H9 (cell line): ENCODE measurements around the gene TACC2. TPM values are rescaled to one million over a fixed set of nuclear protein-coding genes. Genes with fewer than 3 reads are reported as not detected.

Experiments used
- DNase-seq: peaks from one replicate; pipeline ENCODE4 v3.0.0-alpha.2; 2017
- H2AFZ ChIP-seq: one replicate; pipeline ENCODE4 v1.6.1; 2013; ENCODE audit warnings: mild to moderate bottlenecking, low read length, control low read depth, moderate library complexity
- H2AK5ac ChIP-seq: 2 replicates; pipeline ENCODE4 v1.6.1; 2013; ENCODE audit warnings: low read length, control low read depth, mixed read lengths; ENCODE audit not compliant: insufficient read length
- H2BK120ac ChIP-seq: one replicate; pipeline ENCODE4 v1.6.1; 2013; ENCODE audit warnings: low read depth, mild to moderate bottlenecking, low read length, control low read depth, inconsistent platforms; ENCODE audit not compliant: poor library complexity, severe bottlenecking
- H2BK12ac ChIP-seq: 2 replicates; pipeline ENCODE4 v1.6.1; 2013; ENCODE audit warnings: low read length, control low read depth, mixed read lengths, low read depth; ENCODE audit not compliant: insufficient read length
- H2BK15ac ChIP-seq: 2 replicates; pipeline ENCODE4 v1.6.1; 2013; ENCODE audit warnings: low read depth, low read length, control low read depth
- H2BK20ac ChIP-seq: one replicate; pipeline ENCODE4 v1.6.1; 2013; ENCODE audit warnings: low read depth, mild to moderate bottlenecking, low read length, control low read depth, inconsistent platforms; ENCODE audit not compliant: poor library complexity, severe bottlenecking
- H2BK5ac ChIP-seq: 2 replicates; pipeline ENCODE4 v1.6.1; 2013; ENCODE audit warnings: low read length, control low read depth, mixed read lengths; ENCODE audit not compliant: insufficient read length
- H3K14ac ChIP-seq: 2 replicates; pipeline ENCODE4 v1.6.1; 2013; ENCODE audit warnings: low read length, control low read depth; ENCODE audit not compliant: insufficient read depth
- H3K18ac ChIP-seq: 2 replicates; pipeline ENCODE4 v1.6.1; 2013; ENCODE audit warnings: low read depth, mild to moderate bottlenecking, mixed read lengths, low read length, control low read depth; ENCODE audit not compliant: insufficient read length
- H3K23ac ChIP-seq: 2 replicates; pipeline ENCODE4 v1.6.1; 2013; ENCODE audit warnings: low read length, control low read depth, mixed read lengths, low read depth; ENCODE audit not compliant: insufficient read length
- H3K23me2 ChIP-seq: 2 replicates; pipeline ENCODE4 v1.6.1; 2013; ENCODE audit warnings: low read depth, mild to moderate bottlenecking, mixed read lengths, low read length, control low read depth; ENCODE audit not compliant: insufficient read length, poor library complexity, severe bottlenecking
- H3K27ac ChIP-seq: 2 replicates; pipeline ENCODE4 v1.5.1; 2013; ENCODE audit warnings: low read length, control low read depth, mixed read lengths, low read depth; ENCODE audit not compliant: insufficient read length
- H3K27me3 ChIP-seq: 2 replicates; pipeline ENCODE4 v1.6.1; 2013; ENCODE audit warnings: low read length, control low read depth, inconsistent platforms; ENCODE audit not compliant: insufficient read depth
- H3K4ac ChIP-seq: 2 replicates; pipeline ENCODE4 v1.6.1; 2013; ENCODE audit warnings: low read depth, mild to moderate bottlenecking, control low read depth, inconsistent platforms, low read length, moderate library complexity
- H3K4me1 ChIP-seq: 2 replicates; pipeline ENCODE4 v1.6.1; 2013; ENCODE audit warnings: low read length, control low read depth, inconsistent platforms; ENCODE audit not compliant: insufficient read depth
- H3K4me2 ChIP-seq: 2 replicates; pipeline ENCODE4 v1.6.1; 2013; ENCODE audit warnings: low read length, control low read depth, mixed read lengths; ENCODE audit not compliant: insufficient read length, insufficient read depth
- H3K56ac ChIP-seq: 2 replicates; pipeline ENCODE4 v1.6.1; 2013; ENCODE audit warnings: low read depth, mild to moderate bottlenecking, mixed read lengths, low read length, control low read depth; ENCODE audit not compliant: insufficient read length
- H3K79me1 ChIP-seq: 2 replicates; pipeline ENCODE4 v1.6.1; 2013; ENCODE audit warnings: low read depth, mild to moderate bottlenecking, moderate library complexity, low read length, control low read depth, inconsistent platforms; ENCODE audit not compliant: insufficient read depth, poor library complexity, severe bottlenecking
- H3K79me2 ChIP-seq: 2 replicates; pipeline ENCODE4 v1.6.1; 2013; ENCODE audit warnings: low read length, control low read depth, inconsistent platforms; ENCODE audit not compliant: insufficient read depth
- H3K9ac ChIP-seq: 2 replicates; pipeline ENCODE4 v1.6.1; 2013; ENCODE audit warnings: low read length, control low read depth, mixed read lengths; ENCODE audit not compliant: insufficient read length; ENCODE audit errors: extremely low read depth
- H3K9me3 ChIP-seq: one replicate; pipeline ENCODE4 v1.6.1; 2013; ENCODE audit warnings: low read depth, low read length, inconsistent platforms; ENCODE audit not compliant: control insufficient read depth
- H3T11ph ChIP-seq: one replicate; pipeline ENCODE4 v1.6.1; 2013; ENCODE audit warnings: mild to moderate bottlenecking, low read length, control low read depth, inconsistent platforms
- H4K20me1 ChIP-seq: one replicate; pipeline ENCODE4 v1.6.1; 2013; ENCODE audit not compliant: control insufficient read depth, insufficient read length, insufficient read depth
- H4K5ac ChIP-seq: 2 replicates; pipeline ENCODE4 v1.6.1; 2013; ENCODE audit warnings: low read depth, mild to moderate bottlenecking, mixed read lengths, low read length, control low read depth; ENCODE audit not compliant: insufficient read length
- H4K8ac ChIP-seq: replicated peaks from 2 replicates; pipeline ENCODE4 v1.6.1; 2013; ENCODE audit warnings: low read length, control low read depth, mixed read lengths, low read depth; ENCODE audit not compliant: insufficient read length
- H4K91ac ChIP-seq: 2 replicates; pipeline ENCODE4 v1.6.1; 2013; ENCODE audit warnings: low read depth, mild to moderate bottlenecking, moderate library complexity, mixed read lengths, low read length, control low read depth; ENCODE audit not compliant: insufficient read length
- H3K27ac Mint-ChIP-seq, 3 experiments: 2 replicates in 2 of 3; 3 replicates in 1 of 3; pipeline ENCODE4 v1.8.0; 2020 to 2021; ENCODE audit warnings: mixed read lengths in 3 of 3, mild to moderate bottlenecking in 1 of 3, moderate library complexity in 1 of 3
- H3K27me3 Mint-ChIP-seq: 2 replicates; pipeline ENCODE4 v1.8.0; 2021; ENCODE audit warnings: low read depth, mild to moderate bottlenecking, moderate library complexity, mixed read lengths
- H3K36me3 Mint-ChIP-seq, 3 experiments: 2 replicates in 2 of 3; 3 replicates in 1 of 3; pipeline ENCODE4 v1.8.0; 2020 to 2021; ENCODE audit warnings: low read depth in 3 of 3, mixed read lengths in 3 of 3; ENCODE audit not compliant: insufficient read depth in 1 of 3
- H3K4me1 Mint-ChIP-seq, 2 experiments: 2 replicates each; pipeline ENCODE4 v1.8.0; 2020; ENCODE audit warnings: mixed read lengths in 2 of 2
- H3K4me3 Mint-ChIP-seq, 2 experiments: 2 replicates in 1 of 2; 3 replicates in 1 of 2; pipeline ENCODE4 v1.8.0; 2020 to 2021; ENCODE audit warnings: mild to moderate bottlenecking in 2 of 2, mixed read lengths in 2 of 2, moderate library complexity in 1 of 2
- H3K9me3 Mint-ChIP-seq, 2 experiments: 2 replicates in 1 of 2; 3 replicates in 1 of 2; pipeline ENCODE4 v1.8.0; 2020; ENCODE audit warnings: mild to moderate bottlenecking in 2 of 2, mixed read lengths in 2 of 2, moderate library complexity in 1 of 2
- WGBS: extraction: QIAGEN DNeasy Blood & Tissue Kit; methylation state at CpG from one replicate; pipeline ENCODE4 v1.1.7; 2013; ENCODE audit warnings: missing lambda C conversion rate, low lambda C conversion rate, mixed read lengths; ENCODE audit not compliant: insufficient read length; ENCODE audit errors: extremely low coverage; 5-methylcytosine and 5-hydroxymethylcytosine counted together
- total RNA-seq: library from RNA; stranded (reverse); gene quantifications from 2 replicates; pipeline ENCODE4 v1.2.1, GENCODE V29; 2021
- TF ChIP-seq, protein P1 (sequence below): fragments of 200-600 bp; sonication (generic); conservative IDR thresholded peaks from 3 replicates; pipeline ENCODE4 v1.8.0; 2021; ENCODE audit warnings: antibody characterized with exemption, mild to moderate bottlenecking

Gene TACC2
- total RNA-seq, 1 experiment from 2014 or later: 58.1 TPM

DNA sequence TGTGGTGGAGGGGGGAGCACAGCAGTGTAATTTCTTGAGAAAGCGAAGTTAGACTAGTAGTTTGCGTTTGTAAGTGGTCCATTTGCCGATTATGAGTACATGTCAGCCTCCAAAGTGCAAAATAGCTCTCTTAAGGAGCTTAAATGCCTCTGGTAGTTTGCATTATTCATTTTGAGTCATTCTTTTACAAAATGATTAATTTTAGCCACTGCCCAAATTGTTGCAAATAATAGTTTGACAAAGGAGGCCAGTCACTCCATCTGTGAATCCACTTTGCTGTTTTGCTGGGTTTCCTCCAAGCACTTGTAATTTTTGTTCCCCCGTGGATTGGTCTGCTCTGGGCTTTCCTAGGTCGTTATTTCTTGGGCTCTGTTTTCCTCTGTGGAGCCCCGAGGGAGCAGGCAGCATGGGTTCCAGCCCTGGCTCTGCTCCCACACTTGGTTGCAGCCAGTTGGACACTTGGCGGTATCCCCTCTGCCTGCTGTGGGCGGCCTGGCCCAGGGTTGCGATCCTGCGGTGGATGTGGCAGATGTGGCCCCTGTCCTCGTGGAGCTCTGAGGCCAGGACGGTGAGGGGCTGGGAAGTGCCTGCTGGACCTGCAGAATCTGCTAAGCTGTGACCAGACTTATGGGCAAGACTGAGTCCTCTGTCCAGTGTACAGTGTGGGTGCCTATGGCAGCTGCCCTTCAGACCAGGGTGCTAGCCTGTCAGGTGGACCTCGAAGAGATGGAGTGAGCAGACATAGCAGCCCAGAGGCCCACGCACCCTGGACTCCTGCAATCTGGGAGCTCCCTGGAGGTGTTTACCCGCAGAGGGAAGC is 153.1 kb downstream of the TACC2 start:
- no peak overlapping the region for H4K8ac ChIP-seq
- H3K23me2 ChIP-seq: no peaks in the 10 kb centered on the region
- Mint-ChIP-seq H3K4me1 (peaks cover 19% of the 10 kb centered on the region in 2 experiments), H3K27me3 (no peaks in the 10 kb centered on the region), H3K4me3 (no peak overlapping the region), H3K36me3 (peaks cover 26 to 41% (median 34%) of the 10 kb centered on the region in 3 experiments), H3K9me3 (peaks cover 12 to 15% of the 10 kb centered on the region in 2 experiments), H3K27ac (peak overlapping the region in 1 of 3 experiments; percentile 53; a peak in 1 of 7 replicates)
- no peak overlapping the region for H3K18ac ChIP-seq
- no peak overlapping the region for H3K27ac ChIP-seq
- TF ChIP-seq, protein P1, sequence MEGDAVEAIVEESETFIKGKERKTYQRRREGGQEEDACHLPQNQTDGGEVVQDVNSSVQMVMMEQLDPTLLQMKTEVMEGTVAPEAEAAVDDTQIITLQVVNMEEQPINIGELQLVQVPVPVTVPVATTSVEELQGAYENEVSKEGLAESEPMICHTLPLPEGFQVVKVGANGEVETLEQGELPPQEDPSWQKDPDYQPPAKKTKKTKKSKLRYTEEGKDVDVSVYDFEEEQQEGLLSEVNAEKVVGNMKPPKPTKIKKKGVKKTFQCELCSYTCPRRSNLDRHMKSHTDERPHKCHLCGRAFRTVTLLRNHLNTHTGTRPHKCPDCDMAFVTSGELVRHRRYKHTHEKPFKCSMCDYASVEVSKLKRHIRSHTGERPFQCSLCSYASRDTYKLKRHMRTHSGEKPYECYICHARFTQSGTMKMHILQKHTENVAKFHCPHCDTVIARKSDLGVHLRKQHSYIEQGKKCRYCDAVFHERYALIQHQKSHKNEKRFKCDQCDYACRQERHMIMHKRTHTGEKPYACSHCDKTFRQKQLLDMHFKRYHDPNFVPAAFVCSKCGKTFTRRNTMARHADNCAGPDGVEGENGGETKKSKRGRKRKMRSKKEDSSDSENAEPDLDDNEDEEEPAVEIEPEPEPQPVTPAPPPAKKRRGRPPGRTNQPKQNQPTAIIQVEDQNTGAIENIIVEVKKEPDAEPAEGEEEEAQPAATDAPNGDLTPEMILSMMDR: no peak
- no peak overlapping the region for H2BK12ac ChIP-seq
- H3K4me2 ChIP-seq: no peak overlapping the region
- no peak overlapping the region for H3K14ac ChIP-seq
- H2BK15ac ChIP-seq: no peak overlapping the region
- no peak overlapping the region for H3K23ac ChIP-seq
- no peak for DNase-seq
- no peak overlapping the region for H3K56ac ChIP-seq
- no peaks in the 10 kb centered on the region for H3K79me2 ChIP-seq
- H4K91ac ChIP-seq: no peak overlapping the region
- no CpG with 5 or more reads among the region's 15 CpGs for WGBS
- H3K4me1 ChIP-seq: peaks cover 3% of the 10 kb centered on the region; the same call in 1 of the 2 replicates
- H2BK120ac ChIP-seq: no peak overlapping the region
- H2BK5ac ChIP-seq: no peak overlapping the region
- H3K4ac ChIP-seq: no peak overlapping the region
- no peaks in the 10 kb centered on the region for H3K9me3 ChIP-seq
- H2AFZ ChIP-seq: no peak overlapping the region
- H3K9ac ChIP-seq: no peak overlapping the region
- no peak overlapping the region for H4K5ac ChIP-seq
- H2BK20ac ChIP-seq: no peak overlapping the region
- H3K27me3 ChIP-seq: no peaks in the 10 kb centered on the region
- H3K79me1 ChIP-seq: no peaks in the 10 kb centered on the region
- no peak overlapping the region for H3T11ph ChIP-seq
- no peak overlapping the region for H2AK5ac ChIP-seq
- no peaks in the 10 kb centered on the region for H4K20me1 ChIP-seq
